ENCODE results near the gene PQBP1. TPM values are rescaled to one million over a fixed set of nuclear protein-coding genes. Genes with fewer than 3 reads are reported as not detected.

The PQBP1 gene
- total RNA-seq, 4 donors from 2014 or later: 40.4 to 60.3 (median 48.7) TPM

DNA sequence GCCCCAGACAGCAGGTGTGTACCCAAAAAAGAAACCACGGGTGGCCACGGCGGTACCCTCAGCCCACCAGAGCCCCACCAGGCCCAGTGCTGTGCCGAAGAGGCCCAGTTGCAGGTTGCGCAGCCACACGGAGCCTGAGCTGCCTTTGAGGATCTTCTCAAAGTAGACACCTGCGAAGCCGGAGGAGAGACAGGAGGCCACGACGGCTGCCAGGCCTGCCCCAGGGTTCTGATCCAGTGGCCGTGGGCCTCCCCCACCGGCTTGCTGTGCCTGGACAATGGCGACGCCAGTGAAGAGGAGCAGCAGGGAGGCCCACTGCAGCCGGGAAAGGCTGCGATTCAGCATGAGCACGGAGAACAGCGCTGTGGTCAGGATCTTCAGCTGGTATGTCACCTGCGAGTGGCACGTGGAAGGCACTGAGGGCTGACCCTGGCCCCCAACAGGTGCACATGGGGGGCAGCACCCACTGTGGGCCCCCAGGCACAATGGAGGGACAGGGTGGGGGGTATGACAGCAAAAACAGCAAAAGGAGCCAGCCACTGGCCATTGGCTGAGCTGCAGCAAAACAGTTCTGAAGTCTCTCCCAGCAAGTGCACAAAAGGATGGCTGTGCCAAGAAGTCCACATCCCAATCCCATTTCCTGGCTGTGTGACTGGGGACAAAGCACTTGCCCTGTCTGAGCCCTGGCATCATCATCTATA is 7.5 kb downstream of the PQBP1 start:
- Histone ChIP-seq H3K27me3 (no peaks in the 10 kb centered on the region), H3K9me3 (no peaks in the 10 kb centered on the region), H3K4me3 (no peak overlapping the region), H3K4me1 (peaks cover 0 to 2% (median 0%) of the 10 kb centered on the region in 4 donors), H3K27ac (no peak overlapping the region), H3K36me3 (peaks cover 0 to 57% (median 0%) of the 10 kb centered on the region in 3 donors)
- no peak for TF ChIP-seq CTCF (IDR thresholded peaks at IDR 0.05)
- TF ChIP-seq EP300 (IDR thresholded peaks at IDR 0.05): no peak
- WGBS, 2 donors: 87 to 90% methylated on average over 14 to 20 of the region's 20 CpGs
- no peak for DNase-seq (ENCODE audit: low spot score in 2 of 2)

DNA sequence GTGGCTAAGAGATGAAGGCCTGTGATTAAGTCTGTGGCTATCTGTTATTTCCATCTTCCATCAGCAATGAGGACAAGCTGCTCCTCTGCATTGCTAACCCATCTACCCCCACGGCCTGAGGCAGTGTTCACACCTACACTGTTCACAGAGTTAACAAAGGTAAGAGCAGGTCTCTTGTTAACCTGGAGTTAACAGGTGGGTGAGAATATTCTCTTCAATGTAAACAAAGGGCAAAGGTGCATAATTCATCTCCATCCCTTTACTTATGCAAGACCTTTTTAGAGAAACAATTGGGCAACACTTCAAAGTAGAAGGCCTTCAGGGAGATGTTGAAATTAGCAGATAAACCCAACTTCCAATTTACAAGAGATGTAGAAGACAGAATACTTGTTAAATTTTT is 10.9 kb downstream of the PQBP1 start:
- TF ChIP-seq CTCF (IDR thresholded peaks at IDR 0.05): no peak
- TF ChIP-seq EP300 (IDR thresholded peaks at IDR 0.05): no peak
- no peak for TF ChIP-seq POLR2A (IDR thresholded peaks at IDR 0.05)

GRCh38 chrX:48909703-48910294 is 12.1 kb downstream of the PQBP1 start:
- H3K27ac ChIP-seq: no peak overlapping the region
- no peak overlapping the region for H3K4me3 ChIP-seq
- no peak for DNase-seq (ENCODE audit: low spot score in 2 of 2)
- peaks cover 0 to 31% (median 0%) of the 10 kb centered on the region in 3 donors for H3K36me3 ChIP-seq
- H3K4me1 ChIP-seq: peaks cover 0 to 16% (median 0%) of the 10 kb centered on the region in 4 donors
- no peak for TF ChIP-seq CTCF (IDR thresholded peaks at IDR 0.05)
- 85 to 87% methylated on average over 13 to 17 of the region's 17 CpGs for WGBS, 2 donors
- H3K27me3 ChIP-seq: no peaks in the 10 kb centered on the region
- H3K9me3 ChIP-seq: no peaks in the 10 kb centered on the region

More for the DNA sequence above, 10.9 kb downstream of the PQBP1 start:
- no peak overlapping the region for H3K27ac ChIP-seq
- peaks cover 0 to 31% (median 0%) of the 10 kb centered on the region in 3 donors for H3K36me3 ChIP-seq
- DNase-seq (ENCODE audit: low spot score in 2 of 2): no peak
- WGBS, 2 donors: 45 to 86% methylated on average over 1 of the region's 1 CpG
- H3K4me1 ChIP-seq: peaks cover 0 to 16% (median 0%) of the 10 kb centered on the region in 4 donors
- H3K9me3 ChIP-seq: no peaks in the 10 kb centered on the region
- no peak overlapping the region for H3K4me3 ChIP-seq
- no peaks in the 10 kb centered on the region for H3K27me3 ChIP-seq

DNA sequence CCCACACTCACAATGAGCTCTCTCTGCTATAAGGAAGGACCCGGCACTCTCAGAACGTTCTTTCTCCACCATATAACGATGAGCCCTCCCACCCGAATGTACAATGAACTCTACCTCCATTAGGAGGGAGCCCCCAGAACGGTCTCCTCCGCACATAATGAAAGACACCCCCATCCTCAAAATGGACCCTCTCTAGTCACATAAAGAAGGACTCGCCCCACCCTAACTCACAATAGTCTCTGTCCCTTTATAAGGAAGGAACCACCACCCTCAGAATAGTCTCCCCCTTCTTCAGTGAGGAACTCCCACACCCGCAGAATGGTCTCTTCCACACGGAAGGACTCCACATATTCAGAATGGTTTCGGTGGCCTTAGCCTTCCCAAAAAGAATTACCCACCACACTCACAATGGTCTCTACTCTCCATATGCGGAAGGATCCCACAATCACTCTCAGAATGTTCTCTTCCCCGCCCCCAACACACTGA is 13.2 kb downstream of the PQBP1 start:
- peaks cover 0 to 23% (median 0%) of the 10 kb centered on the region in 3 donors for H3K36me3 ChIP-seq
- peak overlapping the region; percentile 43 to 77 (median 56) for H3K4me3 ChIP-seq
- H3K4me1 ChIP-seq: peaks cover 0 to 16% (median 0%) of the 10 kb centered on the region in 4 donors
- no peak for DNase-seq (ENCODE audit: low spot score in 2 of 2)
- H3K9me3 ChIP-seq: no peaks in the 10 kb centered on the region
- WGBS, 2 donors: 0 to 36% methylated on average over 8 to 12 of the region's 12 CpGs
- no peak for TF ChIP-seq POLR2A (IDR thresholded peaks at IDR 0.05)
- TF ChIP-seq CTCF (IDR thresholded peaks at IDR 0.05): no peak
- TF ChIP-seq EP300 (IDR thresholded peaks at IDR 0.05): no peak
- H3K27ac ChIP-seq: peak overlapping the region in 3 of 4 donors; percentile 19 to 89 (median 78)
- no peaks in the 10 kb centered on the region for H3K27me3 ChIP-seq
